B cell (primary cell): ENCODE data around the gene NEMP2. TPM values are rescaled to one million over a fixed set of nuclear protein-coding genes. Genes with fewer than 3 reads are reported as not detected.

ENCODE experiments used
- ATAC-seq: fragments of 200-7000 bp; cut with Tn5 transposase; one replicate; pipeline ENCODE4 v1.10.0; 2021; ENCODE audit warnings: low read depth, mild to moderate bottlenecking, moderate number of reproducible peaks, moderate library complexity
- CTCF ChIA-PET: fragments of 350-600 bp; sonication (Branson Sonifier 250); formaldehyde crosslinking; loops from one replicate; lab custom pipeline; 2021; ENCODE audit warnings: antibody characterized with exemption, inconsistent platforms; lab: Charles Lee
- POLR2A ChIA-PET: fragments of 350-600 bp; sonication (Branson Sonifier 250); formaldehyde crosslinking; loops from one replicate; lab custom pipeline; 2021; ENCODE audit warnings: antibody characterized with exemption; lab: Charles Lee
- DNase-seq: peaks from one replicate; pipeline ENCODE4 v3.0.0; 2013
- H2AFZ ChIP-seq: 2 replicates; pipeline ENCODE4 v1.6.1; 2012; ENCODE audit warnings: mild to moderate bottlenecking, low read depth, low read length; ENCODE audit not compliant: insufficient read depth, poor library complexity, severe bottlenecking
- H3K27ac ChIP-seq, 2 donors: 1 replicate in 1 of 2; 2 replicates in 1 of 2; pipeline ENCODE4 v1.5.1; 2012 to 2013; ENCODE audit warnings: low read length in 2 of 2, mild to moderate bottlenecking in 2 of 2, moderate library complexity in 1 of 2
- H3K27me3 ChIP-seq, 4 experiments: fragments of 200-600 bp in 1 of 4; sonication (generic) in 1 of 4; replicated peaks in 1 of 4; 1 replicate in 2 of 4; 2 replicates in 2 of 4; pipeline versions ENCODE4 v1.6.1 to v1.7.0; 2013 to 2016; ENCODE audit warnings: low read length in 3 of 4, mild to moderate bottlenecking in 2 of 4, mixed read lengths in 1 of 4, moderate library complexity in 1 of 4; ENCODE audit not compliant: insufficient read depth in 4 of 4, control insufficient read depth in 3 of 4; ENCODE audit errors: control extremely low read depth in 1 of 4
- H3K36me3 ChIP-seq, 2 experiments: replicated peaks in 1 of 2; 1 replicate in 1 of 2; 2 replicates in 1 of 2; pipeline versions ENCODE4 v1.6.1 to v1.7.1; 2013; ENCODE audit warnings: low read length in 1 of 2; ENCODE audit not compliant: insufficient read depth in 2 of 2, control insufficient read depth in 1 of 2; ENCODE audit errors: control extremely low read depth in 1 of 2, extremely low read depth in 1 of 2
- H3K4me1 ChIP-seq, 2 donors: fragments of 200-600 bp in 1 of 2; sonication (generic) in 1 of 2; 1 replicate in 1 of 2; 2 replicates in 1 of 2; pipeline versions ENCODE4 v1.5.1 to v1.6.1; 2013 to 2017; ENCODE audit warnings: low read length in 2 of 2; ENCODE audit not compliant: control insufficient read depth in 2 of 2, insufficient read depth in 2 of 2
- H3K4me2 ChIP-seq: replicated peaks from 2 replicates; pipeline ENCODE3; 2012; ENCODE audit warnings: mild to moderate bottlenecking, low read depth, low read length; ENCODE audit not compliant: poor library complexity, severe bottlenecking
- H3K4me3 ChIP-seq, 5 experiments: fragments of 200-600 bp in 1 of 5; sonication (generic) in 1 of 5; 1 replicate in 3 of 5; 2 replicates in 2 of 5; pipeline versions ENCODE4 v1.5.1 to v1.7.0; 2011 to 2016; ENCODE audit warnings: low read length in 4 of 5, mild to moderate bottlenecking in 4 of 5, low read depth in 2 of 5, control low read depth in 1 of 5, moderate library complexity in 1 of 5; ENCODE audit not compliant: insufficient read depth in 1 of 5; ENCODE audit errors: control extremely low read depth in 1 of 5, extremely low read depth in 1 of 5
- H3K79me2 ChIP-seq: fragments of 200-600 bp; sonication (generic); one replicate; pipeline ENCODE4 v1.6.0; 2016; ENCODE audit warnings: low read length; ENCODE audit not compliant: control insufficient read depth, insufficient read depth
- H3K9ac ChIP-seq: fragments of 200-600 bp; sonication (generic); 2 replicates; pipeline ENCODE4 v1.6.1; 2017; ENCODE audit warnings: mild to moderate bottlenecking, low read length, moderate library complexity
- H3K9me3 ChIP-seq, 3 donors: one replicate each; pipeline versions ENCODE4 v1.6.1 to v1.7.1; 2013; ENCODE audit warnings: low read length in 2 of 3; ENCODE audit not compliant: control insufficient read depth in 2 of 3, insufficient read depth in 1 of 3; ENCODE audit errors: control extremely low read depth in 1 of 3
- H4K20me1 ChIP-seq: 2 replicates; pipeline ENCODE4 v1.6.0; 2012; ENCODE audit warnings: mild to moderate bottlenecking, low read length; ENCODE audit not compliant: insufficient read depth, control insufficient read depth, poor library complexity, severe bottlenecking
- H3K27ac Mint-ChIP-seq: one replicate; pipeline ENCODE4 v1.8.0; 2021; ENCODE audit warnings: mixed read lengths
- H3K27me3 Mint-ChIP-seq: one replicate; pipeline ENCODE4 v1.8.0; 2021; ENCODE audit warnings: mixed read lengths
- H3K4me1 Mint-ChIP-seq: one replicate; pipeline ENCODE4 v1.8.0; 2021; ENCODE audit warnings: mixed read lengths
- H3K4me3 Mint-ChIP-seq: one replicate; pipeline ENCODE4 v1.8.0; 2021; ENCODE audit warnings: mixed read lengths
- H3K9me3 Mint-ChIP-seq: one replicate; pipeline ENCODE4 v1.8.0; 2022; ENCODE audit warnings: mixed read lengths; ENCODE audit not compliant: insufficient read depth
- EZH2 ChIP-seq: IDR thresholded peaks from 2 replicates; pipeline ENCODE4 v1.6.1; 2012; ENCODE audit warnings: borderline replicate concordance, low read depth, mild to moderate bottlenecking, moderate library complexity, low read length; ENCODE audit not compliant: insufficient read depth, poor library complexity, severe bottlenecking
- WGBS: methylation state at CpG from one replicate; pipeline ENCODE4 v1.1.5; 2013; ENCODE audit warnings: missing lambda C conversion rate; ENCODE audit not compliant: insufficient coverage; 5-methylcytosine and 5-hydroxymethylcytosine counted together
- intact Hi-C: fragments of 100-400 bp; cut with micrococcal nuclease; formaldehyde crosslinking; loops from one replicate; pipeline ENCODE4 v1.10.0; 2022
- polyA plus RNA-seq: library from polyadenylated mRNA; depleted of rRNA; stranded (reverse); fragments of >200 nt; gene quantifications from 2 replicates; pipeline ENCODE4 v1.2.3, GENCODE V29; 2012
- total RNA-seq, 2 donors: library from RNA; stranded (reverse); fragments of 120-200 nt in 1 of 2; gene quantifications; 1 replicate in 1 of 2; 2 replicates in 1 of 2; pipeline versions ENCODE4 v1.2.3 to v1.2.4, GENCODE V29; 2013 to 2022
- TF ChIP-seq, protein P1 (sequence below): fragments of 200-600 bp; IDR thresholded peaks from one replicate; pipeline ENCODE4 v1.8.0; 2022; ENCODE audit warnings: antibody characterized with exemption, mild to moderate bottlenecking

The NEMP2 gene
- total and polyA plus RNA-seq, 2 donors (not counting 1 experiment from before 2014, with no cell fraction given): 1.3 to 17.3 TPM

DNA sequence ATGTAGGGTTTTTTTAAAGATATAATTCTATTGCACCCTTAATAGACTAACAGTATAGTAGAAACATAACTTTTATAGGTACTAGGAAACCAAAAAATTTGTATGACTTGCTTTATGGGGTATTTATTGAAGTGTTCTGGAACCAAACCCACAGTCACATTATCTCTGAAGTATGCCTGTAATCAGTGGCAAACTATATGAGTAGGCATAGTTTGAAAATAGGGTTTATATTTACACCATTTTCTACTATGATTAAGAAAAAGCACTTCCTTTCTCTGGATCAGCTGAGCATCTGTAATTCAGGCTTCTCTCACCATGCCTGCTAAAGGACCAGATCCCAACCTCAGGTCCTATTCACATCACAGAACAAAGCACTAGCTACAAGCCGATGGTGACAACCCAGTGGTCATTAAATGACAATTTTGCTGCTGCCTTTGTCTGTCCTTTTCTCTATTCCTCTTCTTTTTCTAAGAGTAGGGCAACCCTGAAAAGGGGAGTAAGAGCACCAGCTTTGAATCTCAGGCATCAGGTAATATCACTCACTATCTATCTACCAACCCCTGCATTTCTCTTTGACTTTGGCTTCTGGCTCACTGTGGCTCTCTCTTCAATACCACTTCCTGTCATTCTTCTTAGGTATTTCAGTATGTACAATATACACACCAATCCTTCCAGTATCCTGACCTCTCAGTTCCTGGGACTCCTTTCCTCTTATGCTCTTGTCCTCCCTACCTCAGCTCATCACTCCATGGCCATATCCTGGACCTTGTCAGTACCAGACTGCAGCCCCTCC lies 14.4 kb downstream of the NEMP2 start:
- Histone ChIP-seq H3K4me3 (no peak overlapping the region), H3K36me3 (peaks cover 0 to 13% of the 10 kb centered on the region in 2 experiments), H3K9ac (no peak overlapping the region), H3K4me2 (no peak overlapping the region), H4K20me1 (no peaks in the 10 kb centered on the region), H3K27me3 (no peaks in the 10 kb centered on the region), H2AFZ (no peak overlapping the region), H3K9me3 (no peaks in the 10 kb centered on the region), H3K4me1 (peaks cover 0 to 4% of the 10 kb centered on the region in 2 donors), H3K27ac (no peak overlapping the region), H3K79me2 (peaks cover 12% of the 10 kb centered on the region)
- Mint-ChIP-seq H3K9me3 (no peaks in the 10 kb centered on the region), H3K4me3 (no peak overlapping the region), H3K27me3 (no peaks in the 10 kb centered on the region), H3K4me1 (peaks cover 5% of the 10 kb centered on the region), H3K27ac (no peak overlapping the region)
- POLR2A ChIA-PET: no interaction called here
- intact Hi-C loops: no loop called here
- no peak for DNase-seq
- 100% methylated on average over 1 of the region's 1 CpG for WGBS
- no peak for TF ChIP-seq EZH2
- TF ChIP-seq, protein P1, sequence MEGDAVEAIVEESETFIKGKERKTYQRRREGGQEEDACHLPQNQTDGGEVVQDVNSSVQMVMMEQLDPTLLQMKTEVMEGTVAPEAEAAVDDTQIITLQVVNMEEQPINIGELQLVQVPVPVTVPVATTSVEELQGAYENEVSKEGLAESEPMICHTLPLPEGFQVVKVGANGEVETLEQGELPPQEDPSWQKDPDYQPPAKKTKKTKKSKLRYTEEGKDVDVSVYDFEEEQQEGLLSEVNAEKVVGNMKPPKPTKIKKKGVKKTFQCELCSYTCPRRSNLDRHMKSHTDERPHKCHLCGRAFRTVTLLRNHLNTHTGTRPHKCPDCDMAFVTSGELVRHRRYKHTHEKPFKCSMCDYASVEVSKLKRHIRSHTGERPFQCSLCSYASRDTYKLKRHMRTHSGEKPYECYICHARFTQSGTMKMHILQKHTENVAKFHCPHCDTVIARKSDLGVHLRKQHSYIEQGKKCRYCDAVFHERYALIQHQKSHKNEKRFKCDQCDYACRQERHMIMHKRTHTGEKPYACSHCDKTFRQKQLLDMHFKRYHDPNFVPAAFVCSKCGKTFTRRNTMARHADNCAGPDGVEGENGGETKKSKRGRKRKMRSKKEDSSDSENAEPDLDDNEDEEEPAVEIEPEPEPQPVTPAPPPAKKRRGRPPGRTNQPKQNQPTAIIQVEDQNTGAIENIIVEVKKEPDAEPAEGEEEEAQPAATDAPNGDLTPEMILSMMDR: no peak
- CTCF ChIA-PET: no interaction called here
- ATAC-seq: no peak

DNA sequence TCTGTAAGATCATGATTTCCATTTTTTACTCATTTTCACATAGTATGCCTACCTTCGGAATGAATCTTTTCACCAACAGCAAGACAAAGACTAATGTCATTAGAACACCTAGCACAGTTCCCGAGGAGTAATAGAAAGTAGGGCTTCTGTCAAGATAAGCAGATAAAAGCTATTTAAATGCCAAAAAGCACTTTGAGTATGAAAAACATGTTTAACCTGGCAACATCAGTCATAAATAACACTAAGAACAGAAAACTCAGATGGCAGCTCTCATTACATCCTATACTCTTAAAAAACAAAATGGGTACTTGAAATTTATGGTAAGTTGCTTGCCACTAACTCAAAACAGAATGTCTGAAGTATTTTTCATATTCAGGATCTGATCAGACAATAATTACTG lies 17.1 kb downstream of the NEMP2 start:
- no peak for ATAC-seq
- no peaks in the 10 kb centered on the region for H3K9me3 Mint-ChIP-seq
- no peak overlapping the region for H3K27ac Mint-ChIP-seq
- CTCF ChIA-PET: interaction anchor here (0.7 kb wide), 1 partner anchor 100 kb away, joined by 5 read pairs; no protein-coding TSS in a partner anchor
- no peaks in the 10 kb centered on the region for H3K27me3 Mint-ChIP-seq
- no peaks in the 10 kb centered on the region for H4K20me1 ChIP-seq
- peaks cover 2 to 11% of the 10 kb centered on the region in 2 experiments for H3K36me3 ChIP-seq
- no peaks in the 10 kb centered on the region for H3K79me2 ChIP-seq
- no peaks in the 10 kb centered on the region for H3K9me3 ChIP-seq
- H3K4me1 ChIP-seq: peaks cover 0 to 4% of the 10 kb centered on the region in 2 donors
- no peak overlapping the region for H3K4me3 Mint-ChIP-seq
- DNase-seq: no peak
- H3K4me3 ChIP-seq: no peak overlapping the region
- no peak overlapping the region for H3K4me2 ChIP-seq
- H2AFZ ChIP-seq: no peak overlapping the region
- no peak for TF ChIP-seq EZH2
- TF ChIP-seq, protein P1: no peak
- WGBS: no CpG with 5 or more reads among the region's 2 CpGs
- H3K4me1 Mint-ChIP-seq: peaks cover 5% of the 10 kb centered on the region
- H3K27me3 ChIP-seq: no peaks in the 10 kb centered on the region
- H3K27ac ChIP-seq: no peak overlapping the region
- POLR2A ChIA-PET: no interaction called here
- intact Hi-C loops: no loop called here
- no peak overlapping the region for H3K9ac ChIP-seq
